NCI-H2196 treated with DMSO at 0.1 percent for 48 hours (cell line): Measurements from ENCODE around the gene FRMPD2.
"Not testable (repeated sequence)": the region's sequence is repeated elsewhere in the genome, so short reads cannot be mapped to it uniquely, and the experiment has no call there.

Experiments
- DNase-seq: peaks from one replicate; lab custom pipeline; 2025; ENCODE audit not compliant: unreplicated experiment; lab: John Stamatoyannopoulos, UW

Gene FRMPD2

GRCh38 chr10:48206482-48207250 lies 67.8 kb downstream of the FRMPD2 start:
- no peak for DNase-seq

- DNase-seq: no peak
Observed at GRCh38 chr10:48205918-48206317, 68.6 kb downstream of the FRMPD2 start.

GRCh38 chr10:48199580-48200377 lies 74.7 kb downstream of the FRMPD2 start:
- DNase-seq: no peak

GRCh38 chr10:48197236-48197899 lies 77.1 kb downstream of the FRMPD2 start:
- no peak for DNase-seq

GRCh38 chr10:48195803-48196202 lies 78.7 kb downstream of the FRMPD2 start:
- DNase-seq: no peak

- DNase-seq: no peak
Observed at GRCh38 chr10:48194830-48195229, 79.7 kb downstream of the FRMPD2 start.

GRCh38 chr10:48193556-48193955 lies 80.9 kb downstream of the FRMPD2 start:
- DNase-seq: no peak

GRCh38 chr10:48192881-48193450 lies 81.5 kb downstream of the FRMPD2 start:
- no peak for DNase-seq

GRCh38 chr10:48187713-48188485 lies 86.6 kb downstream of the FRMPD2 start:
- DNase-seq: no peak

GRCh38 chr10:48187126-48187525 lies 87.4 kb downstream of the FRMPD2 start:
- DNase-seq: no peak

- not testable (repeated sequence) for DNase-seq
Observed at GRCh38 chr10:48186264-48186804, 88.2 kb downstream of the FRMPD2 start.

GRCh38 chr10:48184224-48184623 lies 90.3 kb downstream of the FRMPD2 start:
- DNase-seq: no peak

- not testable (repeated sequence) for DNase-seq
Observed at GRCh38 chr10:48172715-48173114, 101.8 kb downstream of the FRMPD2 start.

- DNase-seq: not testable (repeated sequence)
Observed at GRCh38 chr10:48160670-48161069, 113.8 kb downstream of the FRMPD2 start.

GRCh38 chr10:48160163-48160562 lies 114.3 kb downstream of the FRMPD2 start:
- DNase-seq: not testable (repeated sequence)

- DNase-seq: not testable (repeated sequence)
Observed at GRCh38 chr10:48154211-48155140, 120.0 kb downstream of the FRMPD2 start.

- not testable (repeated sequence) for DNase-seq
Observed at GRCh38 chr10:48147643-48148042, 126.9 kb downstream of the FRMPD2 start.

GRCh38 chr10:48143721-48144642 lies 130.5 kb downstream of the FRMPD2 start:
- DNase-seq: not testable (repeated sequence)
